ENCODE data around the gene PARD3. TPM values are rescaled to one million over a fixed set of nuclear protein-coding genes. Genes with fewer than 3 reads are reported as not detected.

The PARD3 gene
- total RNA-seq, 1 experiment from 2014 or later = 46.3 TPM

- no peaks in the 10 kb centered on the region for H3K27me3 ChIP-seq (ENCODE audit: insufficient read depth, low read length)
- no peaks in the 10 kb centered on the region for H4K20me1 ChIP-seq (ENCODE audit: insufficient read depth)
- ATAC-seq (no peak), DNase-seq (ENCODE audit: low read depth, low spot score) (no peak)
- H3K4me3 ChIP-seq (replicated peaks in 1 of 2; ENCODE audit: low read depth in 1 of 2, low read length in 2 of 2) = no peak overlapping the region
- no peaks in the 10 kb centered on the region for H3K9me3 ChIP-seq (ENCODE audit: control insufficient read depth in 1 of 2, insufficient read depth in 1 of 2, low read depth in 1 of 2, low read length in 2 of 2)
- no peak for TF ChIP-seq JUND (IDR thresholded peaks at IDR 0.05)
- TF ChIP-seq ZNF274 (IDR thresholded peaks at IDR 0.05; ENCODE audit: low read depth, low read length) = no peak
- TF ChIP-seq SRF (IDR thresholded peaks at IDR 0.05; ENCODE audit: low read depth) = no peak
- TF ChIP-seq CEBPB (IDR thresholded peaks at IDR 0.05; ENCODE audit: low read depth) = no peak
- ChIA-PET POLR2A (no interaction called here), RAD21 (ENCODE audit: low non-redundant PET in 1 of 2, low total read pairs in 2 of 2, uncharacterized antibody in 2 of 2, unreplicated experiment in 2 of 2) (no interaction called here), CTCF (no interaction called here)
- H3K79me2 ChIP-seq (ENCODE audit: insufficient read depth, low read length) = no peaks in the 10 kb centered on the region
- no peaks in the 10 kb centered on the region for H3K4me1 ChIP-seq (ENCODE audit: control insufficient read depth in 1 of 2, insufficient read depth in 2 of 2, low read length in 2 of 2)
- intact Hi-C loops (cut with micrococcal nuclease) = no loop called here
- BruUV-seq (replicated peaks) = no TSS peak
- H3K4me2 ChIP-seq (ENCODE audit: low read length) = no peak overlapping the region
- H2AFZ ChIP-seq (ENCODE audit: low read depth, low read length, poor library complexity, severe bottlenecking) = no peak overlapping the region
- no peak overlapping the region for H3K27ac ChIP-seq (ENCODE audit: low read depth, low read length)
- no peak overlapping the region for H3K9ac ChIP-seq (ENCODE audit: low read length)
- no peaks in the 10 kb centered on the region for H3K36me3 ChIP-seq (ENCODE audit: control insufficient read depth in 1 of 2, insufficient read depth in 2 of 2, low read length in 2 of 2)
- H3K9me2 ChIP-seq (ENCODE audit: insufficient read depth) = no peaks in the 10 kb centered on the region
Measured at GRCh38 chr10:34169677-34170076, 645.4 kb downstream of the PARD3 start.

DNA sequence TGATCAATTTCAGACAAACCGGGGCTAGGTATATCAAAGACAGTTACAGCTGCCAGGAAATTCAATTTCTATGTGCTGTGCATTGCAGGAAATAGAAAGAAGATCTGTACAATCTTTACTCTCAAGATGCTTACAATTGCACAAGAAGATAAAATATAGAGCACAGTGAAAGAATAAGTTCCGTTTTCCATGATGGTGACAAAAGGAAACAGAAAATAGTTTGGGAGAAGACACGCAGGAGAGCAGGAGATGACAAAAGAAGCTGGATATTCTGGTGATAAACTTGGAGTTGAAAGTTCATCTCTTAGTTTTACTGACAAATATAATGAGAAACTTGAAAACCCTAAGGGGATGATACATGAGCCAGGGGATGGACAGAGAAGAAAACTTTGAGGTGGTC lies 646.0 kb downstream of the PARD3 start:
- CTCF ChIA-PET = no interaction called here
- ATAC-seq (no peak), DNase-seq (ENCODE audit: low read depth, low spot score) (no peak)
- Histone ChIP-seq H3K79me2 (ENCODE audit: insufficient read depth, low read length) (no peaks in the 10 kb centered on the region), H3K9ac (ENCODE audit: low read length) (no peak overlapping the region), H3K36me3 (ENCODE audit: control insufficient read depth in 1 of 2, insufficient read depth in 2 of 2, low read length in 2 of 2) (no peaks in the 10 kb centered on the region), H3K4me1 (ENCODE audit: control insufficient read depth in 1 of 2, insufficient read depth in 2 of 2, low read length in 2 of 2) (no peaks in the 10 kb centered on the region), H3K27ac (ENCODE audit: low read depth, low read length) (no peak overlapping the region), H2AFZ (ENCODE audit: low read depth, low read length, poor library complexity, severe bottlenecking) (no peak overlapping the region), H3K9me2 (ENCODE audit: insufficient read depth) (no peaks in the 10 kb centered on the region), H3K4me3 (replicated peaks in 1 of 2; ENCODE audit: low read depth in 1 of 2, low read length in 2 of 2) (no peak overlapping the region), H3K9me3 (ENCODE audit: control insufficient read depth in 1 of 2, insufficient read depth in 1 of 2, low read depth in 1 of 2, low read length in 2 of 2) (no peaks in the 10 kb centered on the region), H3K4me2 (ENCODE audit: low read length) (no peak overlapping the region), H4K20me1 (ENCODE audit: insufficient read depth) (no peaks in the 10 kb centered on the region), H3K27me3 (ENCODE audit: insufficient read depth, low read length) (no peaks in the 10 kb centered on the region)
- TF ChIP-seq POLR2AphosphoS5 (IDR thresholded peaks at IDR 0.05; ENCODE audit: low read depth, low read length) = no peak
- TF ChIP-seq SP1 (IDR thresholded peaks at IDR 0.05; ENCODE audit: low read depth) = no peak
- TF ChIP-seq FOSL1 (IDR thresholded peaks at IDR 0.05; ENCODE audit: low read depth) = no peak
- no peak for TF ChIP-seq ELF1 (IDR thresholded peaks at IDR 0.05; ENCODE audit: borderline replicate concordance, low read depth)
- TF ChIP-seq RAD21 (IDR thresholded peaks at IDR 0.05; ENCODE audit: low read depth) = no peak
- TF ChIP-seq TCF7L2 (IDR thresholded peaks at IDR 0.05; ENCODE audit: borderline replicate concordance, extremely low read depth, insufficient read depth, insufficient read length) = no peak
- TF ChIP-seq POLR2A (IDR thresholded peaks at IDR 0.05; ENCODE audit: borderline replicate concordance, extremely low read depth, insufficient read depth, insufficient read length) = no peak
- TF ChIP-seq ZFX (IDR thresholded peaks at IDR 0.05) = no peak
- TF ChIP-seq EGR1 (IDR thresholded peaks at IDR 0.05; ENCODE audit: low read depth) = no peak
- BruUV-seq (replicated peaks) = no TSS peak
- POLR2A ChIA-PET = no interaction called here
- RAD21 ChIA-PET (ENCODE audit: low non-redundant PET in 1 of 2, low total read pairs in 2 of 2, uncharacterized antibody in 2 of 2, unreplicated experiment in 2 of 2) = no interaction called here
- intact Hi-C loops (cut with micrococcal nuclease) = no loop called here

All from HCT116 (cell line).